Trophoblast cell (in vitro differentiated cells and primary cell): ENCODE data around the gene LRMDA.

Experiments used
- DNase-seq, 2 donors: peaks; one replicate each; pipeline ENCODE4 v3.0.0-alpha.2; 2016
- H2AFZ ChIP-seq: 2 replicates; pipeline ENCODE4 v1.6.1; 2013; ENCODE audit warnings: low read length, moderate library complexity, mild to moderate bottlenecking; ENCODE audit not compliant: insufficient read depth, poor library complexity
- H2AK5ac ChIP-seq: 2 replicates; pipeline ENCODE4 v1.6.1; 2013; ENCODE audit warnings: mild to moderate bottlenecking, low read length
- H2BK120ac ChIP-seq: 2 replicates; pipeline ENCODE4 v1.6.1; 2013; ENCODE audit warnings: low read length, mild to moderate bottlenecking, moderate library complexity; ENCODE audit not compliant: insufficient read depth, poor library complexity
- H2BK12ac ChIP-seq: 2 replicates; pipeline ENCODE4 v1.6.1; 2013; ENCODE audit warnings: mild to moderate bottlenecking, low read length, moderate library complexity
- H2BK5ac ChIP-seq: 2 replicates; pipeline ENCODE4 v1.6.1; 2013; ENCODE audit warnings: low read length, low read depth, moderate library complexity, mild to moderate bottlenecking; ENCODE audit not compliant: poor library complexity
- H3K14ac ChIP-seq: 2 replicates; pipeline ENCODE4 v1.6.1; 2013; ENCODE audit warnings: mild to moderate bottlenecking, low read length
- H3K18ac ChIP-seq: 2 replicates; pipeline ENCODE4 v1.6.1; 2013; ENCODE audit warnings: mild to moderate bottlenecking, low read length
- H3K23ac ChIP-seq: 2 replicates; pipeline ENCODE4 v1.6.1; 2013; ENCODE audit warnings: low read length
- H3K27ac ChIP-seq: 2 replicates; pipeline ENCODE4 v1.5.1; 2013; ENCODE audit warnings: low read depth, mild to moderate bottlenecking, inconsistent platforms, low read length, moderate library complexity
- H3K27me3 ChIP-seq: 2 replicates; pipeline ENCODE4 v1.6.1; 2013; ENCODE audit warnings: inconsistent platforms, mild to moderate bottlenecking, low read length, moderate library complexity; ENCODE audit not compliant: insufficient read depth
- H3K36me3 ChIP-seq, 2 experiments: 1 replicate in 1 of 2; 2 replicates in 1 of 2; pipeline ENCODE4 v1.6.1; 2013; ENCODE audit warnings: low read length in 2 of 2, mild to moderate bottlenecking in 2 of 2, moderate library complexity in 1 of 2; ENCODE audit not compliant: insufficient read depth in 2 of 2, control insufficient read depth in 1 of 2
- H3K4ac ChIP-seq: 2 replicates; pipeline ENCODE4 v1.6.1; 2013; ENCODE audit warnings: low read depth, mild to moderate bottlenecking, low read length, moderate library complexity
- H3K4me1 ChIP-seq, 2 experiments: 1 replicate in 1 of 2; 2 replicates in 1 of 2; pipeline ENCODE4 v1.6.1; 2013; ENCODE audit warnings: low read length in 2 of 2, mild to moderate bottlenecking in 2 of 2, moderate library complexity in 1 of 2; ENCODE audit not compliant: insufficient read depth in 2 of 2, control insufficient read depth in 1 of 2
- H3K4me2 ChIP-seq: 2 replicates; pipeline ENCODE4 v1.6.1; 2013; ENCODE audit warnings: inconsistent platforms, mild to moderate bottlenecking, low read length, moderate library complexity
- H3K4me3 ChIP-seq: 2 replicates; pipeline ENCODE4 v1.5.1; 2013; ENCODE audit warnings: mild to moderate bottlenecking, low read depth, low read length, inconsistent platforms
- H3K79me1 ChIP-seq: one replicate; pipeline ENCODE4 v1.6.1; 2013; ENCODE audit warnings: low read length
- H3K79me2 ChIP-seq: 2 replicates; pipeline ENCODE4 v1.6.1; 2013; ENCODE audit warnings: low read length, mild to moderate bottlenecking; ENCODE audit not compliant: control insufficient read depth, insufficient read depth, poor library complexity
- H3K9ac ChIP-seq: 2 replicates; pipeline ENCODE4 v1.6.1; 2013; ENCODE audit warnings: mild to moderate bottlenecking, low read length
- H3K9me3 ChIP-seq: 2 replicates; pipeline ENCODE4 v1.6.1; 2013; ENCODE audit warnings: low read depth, mild to moderate bottlenecking, control low read depth, inconsistent platforms, low read length; ENCODE audit not compliant: insufficient read depth
- H4K12ac ChIP-seq: 2 replicates; pipeline ENCODE4 v1.6.1; 2013; ENCODE audit warnings: low read depth, mild to moderate bottlenecking, low read length, moderate library complexity
- H4K8ac ChIP-seq: 2 replicates; pipeline ENCODE4 v1.6.1; 2013; ENCODE audit warnings: low read depth, mild to moderate bottlenecking, low read length, moderate library complexity
- H4K91ac ChIP-seq: one replicate; pipeline ENCODE4 v1.6.1; 2013; ENCODE audit warnings: low read depth, mild to moderate bottlenecking, low read length, moderate library complexity
- WGBS: extraction: QIAGEN DNeasy Blood & Tissue Kit; methylation state at CpG from one replicate; pipeline ENCODE4 v1.1.7; 2013; ENCODE audit warnings: missing lambda C conversion rate; ENCODE audit not compliant: insufficient read length, insufficient coverage; ENCODE audit errors: extremely low coverage; 5-methylcytosine and 5-hydroxymethylcytosine counted together

Gene LRMDA

GRCh38 chr10:75693489-75693888, 262.1 kb downstream of the LRMDA start:
- H3K4me1 ChIP-seq: no peaks in the 10 kb centered on the region
- H3K79me2 ChIP-seq: no peaks in the 10 kb centered on the region
- H3K27ac ChIP-seq: no peak overlapping the region
- no peak overlapping the region for H3K4me3 ChIP-seq
- no peak overlapping the region for H4K12ac ChIP-seq
- no peak overlapping the region for H3K4me2 ChIP-seq
- no peaks in the 10 kb centered on the region for H3K27me3 ChIP-seq
- no peak overlapping the region for H2BK12ac ChIP-seq
- no peak overlapping the region for H3K18ac ChIP-seq
- H3K14ac ChIP-seq: no peak overlapping the region
- H2AK5ac ChIP-seq: no peak overlapping the region
- no peak overlapping the region for H3K4ac ChIP-seq
- H3K79me1 ChIP-seq: no peaks in the 10 kb centered on the region
- H2BK5ac ChIP-seq: no peak overlapping the region
- no peaks in the 10 kb centered on the region for H3K36me3 ChIP-seq
- no peak overlapping the region for H3K23ac ChIP-seq
- no peak overlapping the region for H4K8ac ChIP-seq
- no peaks in the 10 kb centered on the region for H3K9me3 ChIP-seq
- H2AFZ ChIP-seq: no peak overlapping the region
- H2BK120ac ChIP-seq: no peak overlapping the region
- WGBS: no CpG with 5 or more reads among the region's 6 CpGs
- no peak overlapping the region for H3K9ac ChIP-seq
- DNase-seq: no peak
- no peak overlapping the region for H4K91ac ChIP-seq

- no peak overlapping the region for H4K12ac ChIP-seq
- H3K9me3 ChIP-seq: no peaks in the 10 kb centered on the region
- H3K4me1 ChIP-seq: no peaks in the 10 kb centered on the region
- no peak overlapping the region for H3K18ac ChIP-seq
- H3K4ac ChIP-seq: no peak overlapping the region
- H2AFZ ChIP-seq: no peak overlapping the region
- H3K4me2 ChIP-seq: no peak overlapping the region
- H4K8ac ChIP-seq: no peak overlapping the region
- no CpG with 5 or more reads among the region's 3 CpGs for WGBS
- H4K91ac ChIP-seq: no peak overlapping the region
- no peaks in the 10 kb centered on the region for H3K36me3 ChIP-seq
- no peak overlapping the region for H3K9ac ChIP-seq
- H3K27me3 ChIP-seq: no peaks in the 10 kb centered on the region
- H2BK12ac ChIP-seq: no peak overlapping the region
- H3K14ac ChIP-seq: no peak overlapping the region
- no peak overlapping the region for H3K4me3 ChIP-seq
- no peaks in the 10 kb centered on the region for H3K79me2 ChIP-seq
- H2BK5ac ChIP-seq: no peak overlapping the region
- no peak overlapping the region for H3K27ac ChIP-seq
- DNase-seq: no peak
- H2AK5ac ChIP-seq: no peak overlapping the region
- H3K79me1 ChIP-seq: no peaks in the 10 kb centered on the region
- no peak overlapping the region for H2BK120ac ChIP-seq
- H3K23ac ChIP-seq: no peak overlapping the region
Observed at GRCh38 chr10:75694269-75694668, 262.8 kb downstream of the LRMDA start.

GRCh38 chr10:75694790-75695189, 263.4 kb downstream of the LRMDA start:
- DNase-seq: no peak
- no peak overlapping the region for H3K23ac ChIP-seq
- H3K27me3 ChIP-seq: no peaks in the 10 kb centered on the region
- H3K79me2 ChIP-seq: no peaks in the 10 kb centered on the region
- no CpG with 5 or more reads among the region's 3 CpGs for WGBS
- no peak overlapping the region for H3K18ac ChIP-seq
- H3K9me3 ChIP-seq: no peaks in the 10 kb centered on the region
- H3K4me2 ChIP-seq: no peak overlapping the region
- H3K4me1 ChIP-seq: no peaks in the 10 kb centered on the region
- H2AFZ ChIP-seq: no peak overlapping the region
- no peak overlapping the region for H3K4me3 ChIP-seq
- no peak overlapping the region for H3K14ac ChIP-seq
- H2BK120ac ChIP-seq: no peak overlapping the region
- H2AK5ac ChIP-seq: no peak overlapping the region
- no peak overlapping the region for H3K9ac ChIP-seq
- H4K8ac ChIP-seq: no peak overlapping the region
- no peak overlapping the region for H2BK5ac ChIP-seq
- no peak overlapping the region for H4K12ac ChIP-seq
- H4K91ac ChIP-seq: no peak overlapping the region
- no peak overlapping the region for H2BK12ac ChIP-seq
- H3K27ac ChIP-seq: no peak overlapping the region
- H3K36me3 ChIP-seq: no peaks in the 10 kb centered on the region
- H3K79me1 ChIP-seq: no peaks in the 10 kb centered on the region
- H3K4ac ChIP-seq: no peak overlapping the region

GRCh38 chr10:75695994-75696393, 264.6 kb downstream of the LRMDA start:
- no peak overlapping the region for H3K27ac ChIP-seq
- H3K4me1 ChIP-seq: no peaks in the 10 kb centered on the region
- H3K9me3 ChIP-seq: peaks cover 2% of the 10 kb centered on the region
- no peak overlapping the region for H2AK5ac ChIP-seq
- WGBS: no CpG with 5 or more reads among the region's 2 CpGs
- no peak overlapping the region for H2BK5ac ChIP-seq
- H3K23ac ChIP-seq: no peak overlapping the region
- no peak overlapping the region for H4K91ac ChIP-seq
- no peaks in the 10 kb centered on the region for H3K36me3 ChIP-seq
- H3K4ac ChIP-seq: no peak overlapping the region
- no peak overlapping the region for H3K4me2 ChIP-seq
- DNase-seq: no peak
- H3K9ac ChIP-seq: no peak overlapping the region
- no peak overlapping the region for H2BK12ac ChIP-seq
- H4K8ac ChIP-seq: no peak overlapping the region
- H3K18ac ChIP-seq: no peak overlapping the region
- no peaks in the 10 kb centered on the region for H3K27me3 ChIP-seq
- no peak overlapping the region for H3K14ac ChIP-seq
- no peak overlapping the region for H2BK120ac ChIP-seq
- H3K79me1 ChIP-seq: no peaks in the 10 kb centered on the region
- no peak overlapping the region for H3K4me3 ChIP-seq
- H3K79me2 ChIP-seq: peaks cover 2% of the 10 kb centered on the region
- H2AFZ ChIP-seq: no peak overlapping the region
- no peak overlapping the region for H4K12ac ChIP-seq
